Melanocyte of skin (primary cell): ENCODE measurements around the gene TRIM22. TPM values are rescaled to one million over a fixed set of nuclear protein-coding genes. Genes with fewer than 3 reads are reported as not detected.

Experiments
- total RNA-seq, 2 donors: library from RNA; depleted of rRNA; stranded (reverse); fragments of >200 nt; gene quantifications; 2 replicates each; pipeline ENCODE4 v1.2.3, GENCODE V29; 2012

TRIM22 gene, protein sequence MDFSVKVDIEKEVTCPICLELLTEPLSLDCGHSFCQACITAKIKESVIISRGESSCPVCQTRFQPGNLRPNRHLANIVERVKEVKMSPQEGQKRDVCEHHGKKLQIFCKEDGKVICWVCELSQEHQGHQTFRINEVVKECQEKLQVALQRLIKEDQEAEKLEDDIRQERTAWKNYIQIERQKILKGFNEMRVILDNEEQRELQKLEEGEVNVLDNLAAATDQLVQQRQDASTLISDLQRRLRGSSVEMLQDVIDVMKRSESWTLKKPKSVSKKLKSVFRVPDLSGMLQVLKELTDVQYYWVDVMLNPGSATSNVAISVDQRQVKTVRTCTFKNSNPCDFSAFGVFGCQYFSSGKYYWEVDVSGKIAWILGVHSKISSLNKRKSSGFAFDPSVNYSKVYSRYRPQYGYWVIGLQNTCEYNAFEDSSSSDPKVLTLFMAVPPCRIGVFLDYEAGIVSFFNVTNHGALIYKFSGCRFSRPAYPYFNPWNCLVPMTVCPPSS
- 100 to 1,000 TPM; 117 to 188 TPM for total RNA-seq

DNA sequence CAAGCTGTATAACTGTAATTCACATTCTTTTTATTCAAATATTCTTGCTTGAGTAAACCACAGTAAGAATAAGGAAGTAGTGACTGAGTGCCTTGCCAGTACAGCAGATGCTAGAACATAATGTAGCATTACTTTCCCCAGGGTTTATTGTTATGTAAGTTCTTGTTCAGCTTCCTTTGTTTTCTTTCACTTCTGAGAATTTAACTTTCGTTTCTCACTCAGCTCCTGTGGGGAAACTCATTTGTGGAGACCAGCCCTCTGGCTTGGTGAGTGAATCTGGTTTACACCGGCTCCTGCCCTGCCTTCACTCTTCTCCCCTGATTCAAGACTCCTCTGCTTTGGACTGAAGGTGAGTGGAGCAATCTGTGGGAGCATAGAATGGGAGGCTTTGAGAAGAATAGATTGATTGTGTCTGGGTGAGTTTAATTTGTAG, at the start of gene TRIM22:
Gene TRIM22 (plus strand): TSS at position 240 of the 433 bp plus-strand sequence. CDS start 6,443 bp downstream, outside the sequence.

DNA sequence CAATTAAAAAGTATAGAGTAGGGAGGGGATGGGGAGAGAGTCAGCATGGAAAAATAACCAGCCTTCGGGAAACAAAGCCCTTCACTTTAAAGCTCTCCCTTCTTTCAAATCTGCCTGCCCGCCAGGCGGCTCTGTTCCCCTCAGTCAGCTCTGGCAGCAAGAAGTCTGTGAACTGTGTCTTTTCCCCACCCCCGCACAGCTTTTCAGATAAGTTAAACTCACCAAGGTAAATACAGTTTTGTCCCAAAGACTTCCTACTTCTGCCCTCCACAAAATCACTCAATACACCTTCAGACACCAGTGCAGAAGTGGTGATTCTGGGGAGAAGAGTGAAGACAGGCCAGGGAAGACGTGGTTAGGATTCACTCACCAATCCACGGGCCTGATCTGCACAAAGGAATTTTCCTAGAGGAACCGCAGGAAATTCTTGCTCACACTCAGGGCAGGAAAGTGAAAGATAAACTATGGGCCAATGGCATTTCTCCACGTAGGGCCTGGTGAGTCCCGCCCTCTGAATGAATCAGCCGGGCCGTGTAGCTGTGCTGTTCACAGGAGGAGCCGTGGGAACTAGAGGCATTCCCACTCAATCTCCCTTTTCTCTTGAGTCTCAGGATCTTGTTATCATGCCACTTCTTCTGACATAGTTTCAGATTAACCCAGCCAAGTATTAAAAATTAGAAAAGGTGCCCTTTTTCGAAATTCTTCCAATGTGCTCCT, 4.8 kb upstream of the TRIM22 start, which contains the start of gene TRIM5:
Gene TRIM5 (minus strand): TSS at position 429 of the 717 bp plus-strand sequence. CDS start 4,897 bp downstream, outside the sequence.

DNA sequence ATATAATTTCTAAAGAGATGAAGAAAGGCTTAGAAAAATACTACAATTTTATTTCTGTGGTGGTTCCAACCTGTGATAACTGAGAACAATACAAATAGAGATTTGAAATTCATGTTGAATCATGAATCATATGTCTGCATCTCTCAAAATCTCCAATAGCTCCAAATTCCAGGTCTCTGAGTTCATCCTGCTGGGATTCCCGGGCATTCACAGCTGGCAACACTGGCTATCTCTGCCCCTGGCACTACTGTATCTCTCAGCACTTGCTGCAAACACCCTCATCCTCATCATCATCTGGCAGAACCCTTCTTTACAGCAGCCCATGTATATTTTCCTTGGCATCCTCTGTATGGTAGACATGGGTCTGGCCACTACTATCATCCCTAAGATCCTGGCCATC, 46.8 kb downstream of the TRIM22 start, which contains the start of gene OR56B1:
Gene OR56B1 (plus strand): TSS at position 53 of the 400 bp plus-strand sequence. CDS start 69 bp downstream, at position 122.

DNA sequence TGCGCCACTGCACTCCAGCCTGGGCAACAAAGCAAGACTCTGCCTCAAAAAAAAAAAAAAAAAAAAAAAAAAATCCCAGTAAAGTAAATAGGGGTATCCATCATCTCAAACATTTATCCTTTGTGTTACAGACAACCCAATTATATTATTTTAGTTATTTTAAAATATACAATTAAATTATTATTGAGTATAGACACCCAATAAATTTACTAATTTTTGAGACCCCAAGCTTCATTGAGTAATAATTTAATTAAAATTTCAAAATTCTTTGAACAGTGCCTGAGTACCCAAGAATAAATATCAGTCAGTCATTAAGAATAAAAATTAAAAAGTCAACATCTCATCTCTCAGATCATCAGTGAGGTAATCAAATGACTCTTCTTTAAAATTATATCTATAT, 64.4 kb downstream of the TRIM22 start, which contains the start of gene OR52N4:
Gene OR52N4 (plus strand): TSS at position 301 of the 400 bp plus-strand sequence. CDS start 498 bp downstream, outside the sequence.

Other genes starting within 250 kb of the TRIM22 start
- under 1 TPM in 1 of 2 donors, not detected in 1; 0.34 TPM for gene OR51I1, start 248.3 kb upstream of the TRIM22 start, total RNA-seq
- not detected for gene OR51I2, start 240.5 kb upstream of the TRIM22 start, total RNA-seq
- not detected for gene OR52D1, start 201.1 kb upstream of the TRIM22 start, total RNA-seq
- not detected for gene UBQLN3, start 179.8 kb upstream of the TRIM22 start, total RNA-seq
- gene UBQLNL, start 173.1 kb upstream of the TRIM22 start, total RNA-seq, result under 1 TPM in 1 of 2 donors, not detected in 1; 0.34 TPM
- under 1 TPM in 1 of 2 donors, not detected in 1; 0.69 TPM for gene OR52H1, start 141.2 kb upstream of the TRIM22 start, total RNA-seq
- gene OR52B6, start 108.9 kb upstream of the TRIM22 start, total RNA-seq, result not detected
- gene TRIM6, start 93.2 kb upstream of the TRIM22 start, total RNA-seq, result 1 to 10 TPM; 4.5 to 8.7 TPM
- gene TRIM34, start 64.8 kb upstream of the TRIM22 start, total RNA-seq, result 10 to 100 TPM; 19.3 to 26.6 TPM
- gene TRIM5, start 4.7 kb upstream of the TRIM22 start, total RNA-seq, result 10 to 100 TPM; 66.8 to 72.6 TPM
- not detected for gene OR56B1, start 46.7 kb downstream of the TRIM22 start, total RNA-seq
- gene OR52N4, start 64.5 kb downstream of the TRIM22 start, total RNA-seq, result not detected
- gene OR52N5, start 93.6 kb downstream of the TRIM22 start, total RNA-seq, result not detected
- gene OR52N1, start 101.5 kb downstream of the TRIM22 start, total RNA-seq, result not detected
- not detected for gene OR52N2, start 119.1 kb downstream of the TRIM22 start, total RNA-seq
- under 1 TPM in 1 of 2 donors, not detected in 1; 0.69 TPM for gene OR52E6, start 152.1 kb downstream of the TRIM22 start, total RNA-seq
- gene OR52E8, start 167.9 kb downstream of the TRIM22 start, total RNA-seq, result not detected
- gene OR52E4, start 190.8 kb downstream of the TRIM22 start, total RNA-seq, result not detected
- not detected for gene OR52E5, start 203.4 kb downstream of the TRIM22 start, total RNA-seq